Thyroid gland (tissue), 4 donors: Measurements from ENCODE around the gene SYF2.
A peak's percentile ranks its signal among the peaks of the same experiment; 100 is the strongest.

Experiments used
- POLR2A ChIP-seq, 2 donors: fragments of 450-650 bp; IDR thresholded peaks; one replicate each; pipeline ENCODE4 v1.6.1; 2017; ENCODE audit warnings: antibody characterized with exemption in 2 of 2, mild to moderate bottlenecking in 2 of 2, moderate library complexity in 1 of 2
- TF ChIP-seq, protein P1 (sequence below), 6 experiments: fragments of 200-600 bp in 3 of 6; fragments of 450-650 bp in 3 of 6; sonication (generic) in 3 of 6; IDR thresholded peaks; one replicate each; pipeline ENCODE4 v1.5.1; 2016 to 2019; ENCODE audit warnings: antibody characterized with exemption in 6 of 6, mild to moderate bottlenecking in 2 of 6, inconsistent platforms in 1 of 6, moderate library complexity in 1 of 6

- TF ChIP-seq, protein P1, sequence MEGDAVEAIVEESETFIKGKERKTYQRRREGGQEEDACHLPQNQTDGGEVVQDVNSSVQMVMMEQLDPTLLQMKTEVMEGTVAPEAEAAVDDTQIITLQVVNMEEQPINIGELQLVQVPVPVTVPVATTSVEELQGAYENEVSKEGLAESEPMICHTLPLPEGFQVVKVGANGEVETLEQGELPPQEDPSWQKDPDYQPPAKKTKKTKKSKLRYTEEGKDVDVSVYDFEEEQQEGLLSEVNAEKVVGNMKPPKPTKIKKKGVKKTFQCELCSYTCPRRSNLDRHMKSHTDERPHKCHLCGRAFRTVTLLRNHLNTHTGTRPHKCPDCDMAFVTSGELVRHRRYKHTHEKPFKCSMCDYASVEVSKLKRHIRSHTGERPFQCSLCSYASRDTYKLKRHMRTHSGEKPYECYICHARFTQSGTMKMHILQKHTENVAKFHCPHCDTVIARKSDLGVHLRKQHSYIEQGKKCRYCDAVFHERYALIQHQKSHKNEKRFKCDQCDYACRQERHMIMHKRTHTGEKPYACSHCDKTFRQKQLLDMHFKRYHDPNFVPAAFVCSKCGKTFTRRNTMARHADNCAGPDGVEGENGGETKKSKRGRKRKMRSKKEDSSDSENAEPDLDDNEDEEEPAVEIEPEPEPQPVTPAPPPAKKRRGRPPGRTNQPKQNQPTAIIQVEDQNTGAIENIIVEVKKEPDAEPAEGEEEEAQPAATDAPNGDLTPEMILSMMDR (IDR thresholded peaks at IDR 0.05): peak in 1 of 6 experiments; percentile 1
- TF ChIP-seq POLR2A (IDR thresholded peaks at IDR 0.05): peak; percentile 17 to 65
Observed at GRCh38 chr1:25232027-25232865, at the start of gene SYF2.
